Left ventricle myocardium inferior (tissue), 1 donor: ENCODE measurements around the gene LRIT1. TPM values are rescaled to one million over a fixed set of nuclear protein-coding genes. Genes with fewer than 3 reads are reported as not detected.

Experiments
- DNase-seq: peaks from one replicate; pipeline ENCODE4 v3.0.0-alpha.2; 2020
- H3K27ac ChIP-seq: fragments of 200-600 bp; replicated peaks from 2 replicates; pipeline ENCODE4 v1.8.0; 2021
- H3K27me3 ChIP-seq: fragments of 200-600 bp; 2 replicates; pipeline ENCODE4 v1.8.0; 2021; ENCODE audit warnings: low read depth
- H3K36me3 ChIP-seq: fragments of 200-600 bp; 2 replicates; pipeline ENCODE4 v1.8.0; 2021
- H3K4me1 ChIP-seq: fragments of 200-600 bp; 2 replicates; pipeline ENCODE4 v1.8.0; 2021
- H3K4me3 ChIP-seq: fragments of 200-600 bp; 2 replicates; pipeline ENCODE4 v1.8.0; 2021; ENCODE audit warnings: mild to moderate bottlenecking, moderate library complexity
- H3K9me3 ChIP-seq: fragments of 200-600 bp; replicated peaks from 2 replicates; pipeline ENCODE4 v1.8.0; 2021
- CTCF ChIP-seq: fragments of 200-600 bp; IDR thresholded peaks from 2 replicates; pipeline ENCODE4 v1.8.0; 2021; ENCODE audit warnings: antibody characterized with exemption, mild to moderate bottlenecking, borderline replicate concordance
- intact Hi-C: fragments of 100-400 bp; cut with micrococcal nuclease; formaldehyde crosslinking; loops from one replicate; pipeline ENCODE4 v1.11.0; 2022
- total RNA-seq: library from RNA; stranded (reverse); fragmentation: NEBNext Ultra II Directional; extraction: Animal tissue kit (Norgen Biotek cat#: 25700); gene quantifications from one replicate; pipeline ENCODE4 v1.2.1, GENCODE V29; 2021
- donor health status: DM: no; HTN: yes; CAD: no; lungs with severe emphysema.

Gene LRIT1
- total RNA-seq, 1 donor from 2014 or later, result not detected

GRCh38 chr10:84195044-84195830 is 46.1 kb downstream of the LRIT1 start:
- peak overlapping the region; percentile 66 for H3K4me3 ChIP-seq

GRCh38 chr10:84194424-84195043 is 46.8 kb downstream of the LRIT1 start, which contains the start of gene CDHR1:
CDHR1 (plus strand) TSS chr10:84194537; CDS start chr10:84194761, 224 bp downstream.
- Histone ChIP-seq H3K27me3 (peaks cover 74% of the 10 kb centered on the region), H3K4me3 (peak within 1 kb of the TSS; percentile 66), H3K9me3 (no peaks in the 10 kb centered on the region), H3K27ac (no peak within 1 kb of the TSS), H3K4me1 (peaks cover 30% of the 10 kb centered on the region), H3K36me3 (no peaks in the 10 kb centered on the region)
- peak; percentile 46 for DNase-seq
- intact Hi-C loops, result no loop called here
- no peak for TF ChIP-seq CTCF

More at GRCh38 chr10:84195044-84195830, 46.1 kb downstream of the LRIT1 start:
- Histone ChIP-seq H3K4me1 (peaks cover 30% of the 10 kb centered on the region), H3K27ac (no peak overlapping the region), H3K9me3 (no peaks in the 10 kb centered on the region), H3K27me3 (peaks cover 68% of the 10 kb centered on the region), H3K36me3 (no peaks in the 10 kb centered on the region)
- no peak for TF ChIP-seq CTCF
- intact Hi-C loops, result no loop called here
- DNase-seq, result no peak

GRCh38 chr10:84193846-84194423 is 47.4 kb downstream of the LRIT1 start:
- peaks cover 30% of the 10 kb centered on the region for H3K4me1 ChIP-seq
- no peak for TF ChIP-seq CTCF
- DNase-seq, result no peak
- no peaks in the 10 kb centered on the region for H3K36me3 ChIP-seq
- H3K4me3 ChIP-seq, result peak overlapping the region; percentile 66
- intact Hi-C loops, result no loop called here
- no peak overlapping the region for H3K27ac ChIP-seq
- peaks cover 78% of the 10 kb centered on the region for H3K27me3 ChIP-seq
- H3K9me3 ChIP-seq, result no peaks in the 10 kb centered on the region

- Histone ChIP-seq H3K27ac (no peak overlapping the region), H3K4me3 (no peak overlapping the region), H3K36me3 (no peaks in the 10 kb centered on the region), H3K27me3 (peaks cover 82% of the 10 kb centered on the region), H3K9me3 (no peaks in the 10 kb centered on the region), H3K4me1 (peaks cover 30% of the 10 kb centered on the region)
- intact Hi-C loops, result no loop called here
- no peak for TF ChIP-seq CTCF
- DNase-seq, result no peak
Measured at GRCh38 chr10:84193327-84193726, 48.0 kb downstream of the LRIT1 start.

- Histone ChIP-seq H3K27ac (no peak overlapping the region), H3K27me3 (peaks cover 79% of the 10 kb centered on the region), H3K9me3 (no peaks in the 10 kb centered on the region), H3K4me3 (no peak overlapping the region), H3K36me3 (no peaks in the 10 kb centered on the region), H3K4me1 (peaks cover 20% of the 10 kb centered on the region)
- no peak for DNase-seq
- no peak for TF ChIP-seq CTCF
- intact Hi-C loops, result no loop called here
Measured at GRCh38 chr10:84191106-84191505, 50.2 kb downstream of the LRIT1 start.
